IMR-90 (cell line): ENCODE measurements around the gene C1QTNF5. TPM values are rescaled to one million over a fixed set of nuclear protein-coding genes. Genes with fewer than 3 reads are reported as not detected.
A peak's percentile ranks its signal among the peaks of the same experiment; 100 is the strongest.

Experiments used
- ATAC-seq: fragments of 200-7000 bp; cut with Tn5 transposase; 2 replicates; pipeline ENCODE4 v1.9.1; 2020; ENCODE audit warnings: low read depth, mild to moderate bottlenecking, moderate library complexity
- BruUV-seq: library from RNA; stranded (reverse); fragments of 400-500 nt; replicated peaks from 2 replicates; lab custom pipeline; 2021; lab: Mats Ljungman, UMichigan
- CTCF ChIA-PET: fragments of 300-600 bp; formaldehyde crosslinking; extraction: SDS; loops from one replicate; lab custom pipeline; 2021; ENCODE audit warnings: antibody characterized with exemption; lab: Yijun Ruan, JAX
- POLR2A ChIA-PET: fragments of 300-600 bp; sonication (Branson Sonifier 250); formaldehyde crosslinking; loops from one replicate; lab custom pipeline; 2022; ENCODE audit warnings: antibody characterized with exemption; ENCODE audit not compliant: unreplicated experiment; lab: Charles Lee
- DNase-seq: peaks from one replicate; pipeline ENCODE4 v3.0.0; 2013
- H2AFZ ChIP-seq: replicated peaks from 2 replicates; pipeline ENCODE3; 2013; ENCODE audit warnings: low read length, mild to moderate bottlenecking; ENCODE audit not compliant: poor library complexity
- H2AK5ac ChIP-seq: 2 replicates; pipeline ENCODE4 v1.6.1; 2013; ENCODE audit warnings: low read depth, low read length, inconsistent platforms
- H2AK9ac ChIP-seq: replicated peaks from 2 replicates; pipeline ENCODE3; 2013; ENCODE audit warnings: mild to moderate bottlenecking, low read depth, low read length, moderate library complexity; ENCODE audit not compliant: poor library complexity
- H2BK120ac ChIP-seq: 2 replicates; pipeline ENCODE4 v1.6.1; 2013; ENCODE audit warnings: low read depth, low read length, inconsistent platforms
- H2BK15ac ChIP-seq: 3 replicates; pipeline ENCODE4 v1.6.1; 2013; ENCODE audit warnings: low read depth, low read length, inconsistent platforms
- H2BK20ac ChIP-seq: 2 replicates; pipeline ENCODE4 v1.6.1; 2013; ENCODE audit warnings: low read depth, mild to moderate bottlenecking, inconsistent platforms, low read length, moderate library complexity
- H2BK5ac ChIP-seq: 2 replicates; pipeline ENCODE4 v1.6.1; 2013; ENCODE audit warnings: mild to moderate bottlenecking, low read depth, low read length, inconsistent platforms; ENCODE audit not compliant: poor library complexity, severe bottlenecking
- H3K14ac ChIP-seq: replicated peaks from 2 replicates; pipeline ENCODE4 v1.6.1; 2013; ENCODE audit warnings: low read depth, low read length, inconsistent platforms
- H3K18ac ChIP-seq: 2 replicates; pipeline ENCODE4 v1.6.1; 2013; ENCODE audit warnings: low read depth, low read length, control low read depth
- H3K23ac ChIP-seq: 2 replicates; pipeline ENCODE4 v1.6.1; 2013; ENCODE audit warnings: low read depth, low read length, inconsistent platforms
- H3K27ac ChIP-seq: 2 replicates; pipeline ENCODE4 v1.5.1; 2013; ENCODE audit warnings: mild to moderate bottlenecking, control low read depth, low read length; ENCODE audit not compliant: insufficient read depth
- H3K27me3 ChIP-seq: 2 replicates; pipeline ENCODE4 v1.6.1; 2013; ENCODE audit warnings: low read length; ENCODE audit not compliant: control insufficient read depth, insufficient read depth
- H3K36me3 ChIP-seq: 2 replicates; pipeline ENCODE4 v1.6.1; 2013; ENCODE audit warnings: low read length, mixed read lengths; ENCODE audit not compliant: control insufficient read depth, insufficient read depth
- H3K4ac ChIP-seq: 2 replicates; pipeline ENCODE4 v1.6.1; 2013; ENCODE audit warnings: low read depth, low read length, inconsistent platforms
- H3K4me1 ChIP-seq: 2 replicates; pipeline ENCODE4 v1.6.1; 2013; ENCODE audit warnings: low read length, mixed read lengths; ENCODE audit not compliant: control insufficient read depth, insufficient read depth
- H3K4me2 ChIP-seq: 2 replicates; pipeline ENCODE4 v1.6.1; 2013; ENCODE audit warnings: low read depth, mild to moderate bottlenecking, control low read depth, low read length, moderate library complexity
- H3K4me3 ChIP-seq: 2 replicates; pipeline ENCODE4 v1.5.1; 2013; ENCODE audit warnings: low read depth, mild to moderate bottlenecking, control low read depth, low read length, moderate library complexity; ENCODE audit not compliant: insufficient read depth
- H3K56ac ChIP-seq: 2 replicates; pipeline ENCODE4 v1.6.1; 2013; ENCODE audit warnings: low read length, inconsistent platforms; ENCODE audit not compliant: insufficient read depth; ENCODE audit errors: extremely low read depth
- H3K79me1 ChIP-seq, 2 experiments: 2 replicates each; pipeline ENCODE4 v1.6.1; 2013; ENCODE audit warnings: low read length in 2 of 2, inconsistent platforms in 1 of 2, low read depth in 1 of 2
- H3K9ac ChIP-seq: 2 replicates; pipeline ENCODE4 v1.6.1; 2013; ENCODE audit warnings: low read depth, low read length, control low read depth
- H3K9me1 ChIP-seq: 2 replicates; pipeline ENCODE4 v1.6.1; 2013; ENCODE audit warnings: low read length, inconsistent platforms; ENCODE audit not compliant: insufficient read depth
- H3K9me3 ChIP-seq: 2 replicates; pipeline ENCODE4 v1.6.1; 2013; ENCODE audit warnings: low read length; ENCODE audit not compliant: control insufficient read depth, insufficient read depth
- H4K20me1 ChIP-seq: 2 replicates; pipeline ENCODE4 v1.6.1; 2013; ENCODE audit warnings: low read length, inconsistent platforms; ENCODE audit not compliant: insufficient read depth
- H4K5ac ChIP-seq: 2 replicates; pipeline ENCODE4 v1.6.1; 2013; ENCODE audit warnings: mild to moderate bottlenecking, low read depth, low read length, control low read depth
- H4K8ac ChIP-seq, 2 experiments: 2 replicates each; pipeline ENCODE4 v1.6.1; 2013; ENCODE audit warnings: low read depth in 2 of 2, low read length in 2 of 2, control low read depth in 1 of 2, inconsistent platforms in 1 of 2
- H4K91ac ChIP-seq: 2 replicates; pipeline ENCODE4 v1.6.1; 2013; ENCODE audit warnings: low read depth, low read length, inconsistent platforms; ENCODE audit not compliant: insufficient read depth
- BHLHE40 ChIP-seq: fragments of 150-350 bp; IDR thresholded peaks from 2 replicates; pipeline ENCODE4 v1.6.1; 2016; ENCODE audit warnings: mild to moderate bottlenecking, low read depth, low read length
- CEBPB ChIP-seq: IDR thresholded peaks from 2 replicates; pipeline ENCODE4 v1.6.1; 2012; ENCODE audit warnings: low read depth, low read length, improper control_type of control experiment
- CHD1 ChIP-seq: IDR thresholded peaks from 2 replicates; pipeline ENCODE4 v1.6.1; 2012; ENCODE audit warnings: low read depth, low read length, improper control_type of control experiment
- CTCF ChIP-seq: conservative IDR thresholded peaks from 2 replicates; pipeline ENCODE4 v1.5.1; 2012; ENCODE audit warnings: mild to moderate bottlenecking, low read depth, low read length, improper control_type of control experiment
- ELK1 ChIP-seq: fragments of 150-350 bp; IDR thresholded peaks from 2 replicates; pipeline ENCODE4 v1.6.1; 2016; ENCODE audit warnings: low read depth, mild to moderate bottlenecking, low read length, moderate library complexity, borderline replicate concordance
- FOS ChIP-seq: fragments of 150-350 bp; IDR thresholded peaks from 2 replicates; pipeline ENCODE4 v1.6.1; 2016; ENCODE audit warnings: low read depth, low read length
- MAFK ChIP-seq: IDR thresholded peaks from 2 replicates; pipeline ENCODE4 v1.6.1; 2012; ENCODE audit warnings: low read depth, low read length, improper control_type of control experiment
- MAZ ChIP-seq: IDR thresholded peaks from 2 replicates; pipeline ENCODE4 v1.6.1; 2012; ENCODE audit warnings: low read depth, mild to moderate bottlenecking, low read length, improper control_type of control experiment, moderate library complexity, borderline replicate concordance
- MXI1 ChIP-seq: IDR thresholded peaks from 2 replicates; pipeline ENCODE4 v1.6.1; 2012; ENCODE audit warnings: low read depth, mild to moderate bottlenecking, low read length, moderate library complexity, borderline replicate concordance
- NFE2L2 ChIP-seq: fragments of 150-350 bp; IDR thresholded peaks from 2 replicates; pipeline ENCODE4 v1.6.1; 2016; ENCODE audit warnings: low read depth, mild to moderate bottlenecking, low read length
- POLR2A ChIP-seq: IDR thresholded peaks from 2 replicates; pipeline ENCODE4 v1.6.1; 2012; ENCODE audit warnings: mild to moderate bottlenecking, low read depth, low read length
- SMC3 ChIP-seq: fragments of 150-350 bp; IDR thresholded peaks from 2 replicates; pipeline ENCODE4 v1.6.1; 2016; ENCODE audit warnings: low read depth, mild to moderate bottlenecking, antibody characterized with exemption, low read length, moderate library complexity
- USF2 ChIP-seq: fragments of 150-350 bp; IDR thresholded peaks from 2 replicates; pipeline ENCODE4 v1.6.1; 2017; ENCODE audit warnings: mild to moderate bottlenecking, antibody characterized with exemption, low read length, low read depth
- WGBS, 2 experiments: methylation state at CpG; one replicate each; pipeline versions ENCODE4 v1.1.5 to v1.1.7; 2013; ENCODE audit warnings: missing lambda C conversion rate in 2 of 2; ENCODE audit not compliant: insufficient read length in 1 of 2; ENCODE audit errors: extremely low coverage in 2 of 2; 5-methylcytosine and 5-hydroxymethylcytosine counted together
- dilution Hi-C: fragments of 300-500 bp; cut with HindIII; formaldehyde crosslinking; loops from one replicate; pipeline ENCODE4 v1.14.3; 2018; ENCODE audit warnings: low sequenced_read_pairs; ENCODE audit not compliant: unreplicated experiment
- in situ Hi-C: fragments of 300-500 bp; cut with MboI; formaldehyde crosslinking; loops from 3 replicates; pipeline ENCODE4 v1.14.3; 2019; ENCODE audit warnings: low sequenced_read_pairs, inconsistent platforms, mixed read lengths
- intact Hi-C: fragments of 100-400 bp; cut with micrococcal nuclease; formaldehyde crosslinking; loops from 2 replicates; pipeline ENCODE4 v1.10.0; 2022
- polyA plus RNA-seq, 3 experiments: library from polyadenylated mRNA; depleted of rRNA; stranded (reverse); fragments of >200 nt; gene quantifications; 2 replicates each; pipeline ENCODE4 v1.2.3, GENCODE V29; 2012; ENCODE audit warnings: low replicate concordance in 1 of 3
- total RNA-seq: library from RNA; depleted of rRNA; stranded (reverse); fragments of >200 nt; gene quantifications from 2 replicates; pipeline ENCODE4 v1.2.3, GENCODE V29; 2012

The C1QTNF5 gene
- total and polyA plus RNA-seq, 2 of the 4 experiments (the other 2 are of a cell fraction): 2.0 to 5.4 TPM

- no peaks in the 10 kb centered on the region for H4K20me1 ChIP-seq
- no TSS peak for BruUV-seq
These were observed 32.6 kb upstream of the C1QTNF5 start for GRCh38 chr11:119373059-119373920.

More at GRCh38 chr11:119373059-119373920, 32.6 kb upstream of the C1QTNF5 start:
- Histone ChIP-seq H3K9ac (no peak overlapping the region), H2BK20ac (no peak overlapping the region), H3K79me1 (no peaks in the 10 kb centered on the region), H3K36me3 (no peaks in the 10 kb centered on the region), H2BK5ac (no peak overlapping the region), H3K4me1 (peaks cover 28% of the 10 kb centered on the region), H3K27me3 (no peaks in the 10 kb centered on the region), H2AK5ac (peak overlapping the region; percentile 40; the same call in 1 of the 2 replicates), H3K4me3 (no peak overlapping the region), H2AFZ (no peak overlapping the region), H3K9me3 (no peaks in the 10 kb centered on the region), H3K18ac (no peak overlapping the region), H3K27ac (no peak overlapping the region), H4K8ac (no peak overlapping the region), H4K5ac (no peak overlapping the region), H3K4me2 (no peak overlapping the region), H3K4ac (no peak overlapping the region), H4K91ac (no peak overlapping the region), H3K23ac (no peak overlapping the region), H3K14ac (no peak overlapping the region), H2BK15ac (no peak overlapping the region), H2BK120ac (no peak overlapping the region), H3K9me1 (no peaks in the 10 kb centered on the region), H2AK9ac (no peak overlapping the region), H3K56ac (no peak overlapping the region)
- intact Hi-C loops (no loop called here), dilution Hi-C loops (no loop called here), in situ Hi-C loops (loop anchor here (25.0 kb wide), 1 partner anchor 739 kb away; no protein-coding TSS in a partner anchor)
- WGBS, 2 experiments: 84% methylated on average over 14 of the region's 23 CpGs; no CpG with 5 or more reads in 1 of the 2 experiments
- TF ChIP-seq MXI1 (no peak), FOS (no peak), CTCF (no peak), BHLHE40 (no peak), MAZ (no peak), ELK1 (no peak), CEBPB (no peak), CHD1 (no peak), MAFK (no peak), POLR2A (no peak), USF2 (no peak), SMC3 (no peak), NFE2L2 (no peak)
- DNase-seq (no peak), ATAC-seq (no peak)
- POLR2A ChIA-PET: no interaction called here
- CTCF ChIA-PET: interaction anchor here (0.6 to 4.0 kb wide), 8 partner anchors 17 to 101 kb away, joined by 3 to 32 read pairs (median 5); partner anchors contain the start of gene C1QTNF5
